Endodermal cell (in vitro differentiated cells): ENCODE measurements around the gene NACC1. TPM values are rescaled to one million over a fixed set of nuclear protein-coding genes. Genes with fewer than 3 reads are reported as not detected.

Source experiments
- DNase-seq: peaks from one replicate; pipeline ENCODE4 v3.0.0-alpha.2; 2017
- H3K27ac ChIP-seq: 2 replicates; pipeline ENCODE4 v1.5.1; 2013; ENCODE audit warnings: mild to moderate bottlenecking, low read depth, low read length, moderate library complexity
- H3K27me3 ChIP-seq: 2 replicates; pipeline ENCODE4 v1.6.1; 2013; ENCODE audit warnings: mild to moderate bottlenecking, low read length, moderate library complexity; ENCODE audit not compliant: insufficient read depth, control insufficient read depth, poor library complexity, severe bottlenecking
- H3K36me3 ChIP-seq: 2 replicates; pipeline ENCODE4 v1.7.0; 2013; ENCODE audit warnings: mild to moderate bottlenecking, low read length, moderate library complexity; ENCODE audit not compliant: control insufficient read depth, insufficient read depth
- H3K4me1 ChIP-seq: one replicate; pipeline ENCODE4 v1.7.0; 2013; ENCODE audit warnings: low read length; ENCODE audit not compliant: control insufficient read depth, insufficient read depth
- H3K4me3 ChIP-seq: 2 replicates; pipeline ENCODE4 v1.5.1; 2013; ENCODE audit warnings: mild to moderate bottlenecking, low read length, moderate library complexity
- H3K9ac ChIP-seq: 2 replicates; pipeline ENCODE4 v1.6.1; 2013; ENCODE audit warnings: mild to moderate bottlenecking, low read length, moderate library complexity; ENCODE audit not compliant: poor library complexity, severe bottlenecking; ENCODE audit errors: extremely low read depth
- H3K9me3 ChIP-seq: 2 replicates; pipeline ENCODE4 v1.6.1; 2013; ENCODE audit warnings: mild to moderate bottlenecking, low read length, moderate library complexity; ENCODE audit not compliant: control insufficient read depth
- H3K27ac Mint-ChIP-seq: 2 replicates; pipeline ENCODE4 v1.8.0; 2020; ENCODE audit warnings: mixed read lengths
- H3K27me3 Mint-ChIP-seq: 2 replicates; pipeline ENCODE4 v1.8.0; 2021; ENCODE audit warnings: mild to moderate bottlenecking, mixed read lengths; ENCODE audit not compliant: insufficient read depth
- H3K36me3 Mint-ChIP-seq: 2 replicates; pipeline ENCODE4 v1.8.0; 2020; ENCODE audit warnings: low read depth, mixed read lengths
- H3K4me1 Mint-ChIP-seq: 2 replicates; pipeline ENCODE4 v1.8.0; 2020; ENCODE audit warnings: mixed read lengths
- H3K4me3 Mint-ChIP-seq: 2 replicates; pipeline ENCODE4 v1.8.0; 2020; ENCODE audit warnings: mild to moderate bottlenecking, moderate library complexity, mixed read lengths
- H3K9me3 Mint-ChIP-seq: 2 replicates; pipeline ENCODE4 v1.8.0; 2020; ENCODE audit warnings: mild to moderate bottlenecking, mixed read lengths
- WGBS, 2 experiments: methylation state at CpG; one replicate each; pipeline versions ENCODE4 v1.1.5 to v1.1.7; 2013; ENCODE audit warnings: missing lambda C conversion rate in 2 of 2, mixed read lengths in 1 of 2; ENCODE audit not compliant: insufficient coverage in 1 of 2, insufficient read length in 1 of 2; 5-methylcytosine and 5-hydroxymethylcytosine counted together
- total RNA-seq, 2 donors: library from RNA; stranded (reverse); fragmentation: NEBNext Ultra II Directional in 1 of 2; extraction: Animal tissue kit (Norgen Biotek cat#: 25700) in 1 of 2; gene quantifications; 2 replicates in 1 of 2; 3 replicates in 1 of 2; pipeline ENCODE4 v1.2.1, GENCODE V29; 2021
- TF ChIP-seq, protein P1 (sequence below): fragments of 200-600 bp; sonication (generic); conservative IDR thresholded peaks from 2 replicates; pipeline ENCODE4 v1.5.0; 2021; ENCODE audit warnings: antibody characterized with exemption, mild to moderate bottlenecking

Gene NACC1
- total RNA-seq, 2 donors from 2014 or later, result 164 to 172 TPM

DNA sequence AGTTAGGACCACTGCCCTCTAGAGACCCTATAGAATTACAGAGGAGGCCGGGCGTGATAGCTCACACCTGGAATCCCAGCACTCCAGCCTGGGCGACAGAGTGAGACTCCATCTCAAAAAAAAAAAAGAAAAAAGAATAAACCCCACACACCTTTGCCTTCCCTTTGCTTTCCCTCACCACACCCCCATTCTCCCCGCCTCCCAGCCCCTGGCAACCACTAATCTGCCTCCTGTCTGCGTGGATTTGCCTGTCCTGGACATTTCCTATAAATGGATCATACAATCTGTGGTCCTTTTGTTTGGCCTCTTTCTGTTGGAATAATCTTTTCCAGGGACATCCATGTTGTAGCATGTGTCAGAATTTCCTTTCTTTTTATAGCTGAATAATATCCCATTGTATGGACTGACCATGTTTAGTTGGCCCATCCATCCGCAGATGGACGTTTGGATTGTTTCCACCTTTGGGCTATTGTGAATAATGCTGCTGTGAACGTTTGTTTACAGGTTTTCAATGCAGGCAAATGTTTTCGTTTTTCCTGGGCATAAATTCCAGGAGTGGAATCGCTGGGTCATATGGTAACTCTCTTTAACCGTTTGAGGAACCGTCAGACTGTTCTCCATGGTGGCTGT is 15.3 kb downstream of the NACC1 start:
- no peaks in the 10 kb centered on the region for H3K27me3 ChIP-seq
- 91 to 98% methylated on average over 9 to 12 of the region's 12 CpGs for WGBS, 2 experiments
- TF ChIP-seq, protein P1, sequence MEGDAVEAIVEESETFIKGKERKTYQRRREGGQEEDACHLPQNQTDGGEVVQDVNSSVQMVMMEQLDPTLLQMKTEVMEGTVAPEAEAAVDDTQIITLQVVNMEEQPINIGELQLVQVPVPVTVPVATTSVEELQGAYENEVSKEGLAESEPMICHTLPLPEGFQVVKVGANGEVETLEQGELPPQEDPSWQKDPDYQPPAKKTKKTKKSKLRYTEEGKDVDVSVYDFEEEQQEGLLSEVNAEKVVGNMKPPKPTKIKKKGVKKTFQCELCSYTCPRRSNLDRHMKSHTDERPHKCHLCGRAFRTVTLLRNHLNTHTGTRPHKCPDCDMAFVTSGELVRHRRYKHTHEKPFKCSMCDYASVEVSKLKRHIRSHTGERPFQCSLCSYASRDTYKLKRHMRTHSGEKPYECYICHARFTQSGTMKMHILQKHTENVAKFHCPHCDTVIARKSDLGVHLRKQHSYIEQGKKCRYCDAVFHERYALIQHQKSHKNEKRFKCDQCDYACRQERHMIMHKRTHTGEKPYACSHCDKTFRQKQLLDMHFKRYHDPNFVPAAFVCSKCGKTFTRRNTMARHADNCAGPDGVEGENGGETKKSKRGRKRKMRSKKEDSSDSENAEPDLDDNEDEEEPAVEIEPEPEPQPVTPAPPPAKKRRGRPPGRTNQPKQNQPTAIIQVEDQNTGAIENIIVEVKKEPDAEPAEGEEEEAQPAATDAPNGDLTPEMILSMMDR, result no peak
- no peak overlapping the region for H3K4me3 Mint-ChIP-seq
- H3K4me1 Mint-ChIP-seq, result no peaks in the 10 kb centered on the region
- H3K4me3 ChIP-seq, result no peak overlapping the region
- H3K36me3 Mint-ChIP-seq, result peaks cover 47% of the 10 kb centered on the region
- no peaks in the 10 kb centered on the region for H3K4me1 ChIP-seq
- H3K27ac Mint-ChIP-seq, result no peak overlapping the region
- no peak overlapping the region for H3K9ac ChIP-seq
- no peaks in the 10 kb centered on the region for H3K9me3 ChIP-seq
- no peaks in the 10 kb centered on the region for H3K9me3 Mint-ChIP-seq
- DNase-seq, result no peak
- H3K36me3 ChIP-seq, result peaks cover 63% of the 10 kb centered on the region
- H3K27me3 Mint-ChIP-seq, result no peaks in the 10 kb centered on the region
- no peak overlapping the region for H3K27ac ChIP-seq

DNA sequence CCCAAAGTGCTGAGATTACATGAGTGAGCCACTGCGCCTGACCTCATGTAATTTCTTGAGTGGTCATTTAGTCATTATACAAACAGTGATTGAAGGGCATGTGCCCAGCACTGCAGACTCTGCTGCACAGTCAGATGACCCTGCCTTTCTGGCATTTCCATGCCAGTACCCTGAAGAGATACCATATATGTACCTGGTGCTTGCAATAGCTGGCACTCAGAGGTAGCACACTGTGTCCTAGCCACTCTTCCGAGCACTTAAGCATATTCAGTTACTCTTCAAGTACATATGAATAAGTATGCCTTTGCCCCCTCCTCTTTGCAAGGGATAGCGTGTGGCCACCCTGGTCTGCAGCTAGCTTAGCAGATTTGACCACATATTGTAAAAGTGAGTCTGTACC is 16.6 kb downstream of the NACC1 start:
- no peak overlapping the region for H3K4me3 Mint-ChIP-seq
- no peaks in the 10 kb centered on the region for H3K27me3 Mint-ChIP-seq
- TF ChIP-seq, protein P1, result no peak
- no peak overlapping the region for H3K27ac ChIP-seq
- no peak overlapping the region for H3K4me3 ChIP-seq
- no peaks in the 10 kb centered on the region for H3K4me1 ChIP-seq
- H3K36me3 ChIP-seq, result peaks cover 62% of the 10 kb centered on the region
- H3K9me3 Mint-ChIP-seq, result no peaks in the 10 kb centered on the region
- no peak overlapping the region for H3K9ac ChIP-seq
- WGBS, 2 experiments, result 96 to 100% methylated on average over 3 of the region's 3 CpGs
- H3K36me3 Mint-ChIP-seq, result peaks cover 50% of the 10 kb centered on the region
- no peak for DNase-seq
- H3K4me1 Mint-ChIP-seq, result peaks cover 5% of the 10 kb centered on the region
- no peaks in the 10 kb centered on the region for H3K9me3 ChIP-seq
- H3K27ac Mint-ChIP-seq, result no peak overlapping the region
- no peaks in the 10 kb centered on the region for H3K27me3 ChIP-seq

DNA sequence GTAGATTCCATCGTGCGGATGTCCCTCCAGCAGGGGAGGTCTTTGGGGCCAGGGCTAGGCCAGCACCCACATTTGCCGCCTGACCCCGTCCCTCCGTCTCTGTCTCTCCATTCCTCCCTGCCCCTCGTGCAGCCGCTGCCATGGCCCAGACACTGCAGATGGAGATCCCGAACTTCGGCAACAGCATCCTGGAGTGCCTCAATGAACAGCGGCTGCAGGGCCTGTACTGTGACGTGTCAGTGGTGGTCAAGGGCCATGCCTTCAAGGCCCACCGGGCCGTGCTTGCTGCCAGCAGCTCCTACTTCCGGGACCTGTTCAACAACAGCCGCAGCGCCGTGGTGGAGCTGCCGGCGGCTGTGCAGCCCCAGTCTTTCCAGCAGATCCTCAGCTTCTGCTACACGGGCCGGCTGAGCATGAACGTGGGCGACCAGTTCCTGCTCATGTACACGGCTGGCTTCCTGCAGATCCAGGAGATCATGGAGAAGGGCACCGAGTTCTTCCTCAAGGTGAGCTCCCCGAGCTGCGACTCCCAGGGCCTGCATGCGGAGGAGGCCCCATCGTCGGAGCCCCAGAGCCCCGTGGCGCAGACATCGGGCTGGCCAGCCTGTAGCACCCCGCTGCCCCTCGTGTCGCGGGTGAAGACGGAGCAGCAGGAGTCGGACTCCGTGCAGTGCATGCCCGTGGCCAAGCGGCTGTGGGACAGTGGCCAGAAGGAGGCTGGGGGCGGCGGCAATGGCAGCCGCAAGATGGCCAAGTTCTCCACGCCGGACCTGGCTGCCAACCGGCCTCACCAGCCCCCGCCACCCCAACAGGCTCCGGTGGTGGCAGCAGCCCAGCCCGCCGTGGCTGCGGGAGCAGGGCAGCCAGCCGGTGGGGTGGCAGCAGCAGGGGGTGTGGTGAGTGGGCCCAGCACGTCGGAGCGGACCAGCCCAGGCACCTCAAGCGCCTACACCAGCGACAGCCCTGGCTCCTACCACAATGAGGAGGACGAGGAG is 17.3 kb downstream of the NACC1 start:
- 96 to 97% methylated on average over 53 to 60 of the region's 60 CpGs for WGBS, 2 experiments
- Mint-ChIP-seq H3K27ac (no peak overlapping the region), H3K27me3 (no peaks in the 10 kb centered on the region), H3K9me3 (no peaks in the 10 kb centered on the region), H3K36me3 (peaks cover 49% of the 10 kb centered on the region), H3K4me3 (no peak overlapping the region), H3K4me1 (peaks cover 6% of the 10 kb centered on the region)
- DNase-seq, result no peak
- no peak overlapping the region for H3K27ac ChIP-seq
- no peaks in the 10 kb centered on the region for H3K4me1 ChIP-seq
- no peak overlapping the region for H3K9ac ChIP-seq
- peaks cover 62% of the 10 kb centered on the region for H3K36me3 ChIP-seq
- no peaks in the 10 kb centered on the region for H3K27me3 ChIP-seq
- TF ChIP-seq, protein P1, result no peak
- H3K4me3 ChIP-seq, result no peak overlapping the region
- no peaks in the 10 kb centered on the region for H3K9me3 ChIP-seq
